Upper lobe of left lung (tissue), 6 donors: Measurements from ENCODE around the gene THSD7A. TPM values are rescaled to one million over a fixed set of nuclear protein-coding genes. Genes with fewer than 3 reads are reported as not detected.

Experiments used
- ATAC-seq, 2 donors: fragments of 200-7000 bp; cut with Tn5 transposase; one replicate each; pipeline ENCODE4 v1.9.1; 2022; ENCODE audit warnings: mild to moderate bottlenecking in 2 of 2, moderate library complexity in 2 of 2; ENCODE audit not compliant: low FRiP score in 2 of 2
- DNase-seq, 2 donors: peaks; one replicate each; pipeline ENCODE4 v3.0.0-alpha.2; 2019 to 2020
- H3K27ac ChIP-seq, 4 donors: fragments of 200-600 bp; sonication (generic); one replicate each; pipeline ENCODE4 v1.5.1; 2016 to 2019
- H3K27me3 ChIP-seq, 4 donors: fragments of 200-600 bp; sonication (generic); one replicate each; pipeline ENCODE4 v1.5.1; 2017 to 2019
- H3K36me3 ChIP-seq, 4 donors: fragments of 200-600 bp; sonication (generic); one replicate each; pipeline ENCODE4 v1.5.1; 2016 to 2019
- H3K4me1 ChIP-seq, 4 donors: fragments of 200-600 bp; sonication (generic); one replicate each; pipeline ENCODE4 v1.5.1; 2018 to 2019
- H3K4me3 ChIP-seq, 4 donors: fragments of 200-600 bp; sonication (generic); one replicate each; pipeline ENCODE4 v1.5.1; 2017 to 2019; ENCODE audit warnings: mild to moderate bottlenecking in 2 of 4, moderate library complexity in 1 of 4
- H3K9me3 ChIP-seq, 4 donors: fragments of 200-600 bp; sonication (generic); one replicate each; pipeline ENCODE4 v1.5.1; 2018 to 2019
- EP300 ChIP-seq, 4 donors: sonication (generic); formaldehyde crosslinking; IDR thresholded peaks; one replicate each; pipeline ENCODE4 v1.5.1; 2017; ENCODE audit warnings: antibody characterized with exemption in 4 of 4, control low read depth in 2 of 4
- POLR2A ChIP-seq, 4 donors: fragments of 450-650 bp; IDR thresholded peaks; one replicate each; pipeline ENCODE4 v1.5.1; 2016 to 2017; ENCODE audit warnings: antibody characterized with exemption in 4 of 4, mild to moderate bottlenecking in 2 of 4
- POLR2AphosphoS5 ChIP-seq, 2 donors: sonication (generic); formaldehyde crosslinking; IDR thresholded peaks; one replicate each; pipeline ENCODE4 v1.5.1; 2017; ENCODE audit warnings: antibody characterized with exemption in 2 of 2
- WGBS, 2 donors: methylation state at CpG; one replicate each; pipeline ENCODE4 v1.1.5; 2017 to 2018; 5-methylcytosine and 5-hydroxymethylcytosine counted together
- total RNA-seq, 6 donors: library from RNA; depleted of rRNA in 4 of 6; stranded (reverse); fragments of >200 nt in 4 of 6; gene quantifications; one replicate each; pipeline versions ENCODE4 v1.1.0 to v1.2.1, GENCODE V29; 2016 to 2021
- TF ChIP-seq, protein P1 (sequence below), 6 experiments: fragments of 450-650 bp in 4 of 6; fragments of 200-600 bp in 2 of 6; sonication (generic) in 2 of 6; IDR thresholded peaks; one replicate each; pipeline ENCODE4 v1.5.1; 2016 to 2019; ENCODE audit warnings: antibody characterized with exemption in 6 of 6
- donor health status: DM: no; HTN: no; CAD: no; lungs with moderate emphysema.
- donor health status: DM: no; HTN: yes; CAD: no; lungs with severe emphysema.

The THSD7A gene
- total RNA-seq, 6 donors from 2014 or later: 5.1 to 15.7 (median 7.0) TPM

DNA sequence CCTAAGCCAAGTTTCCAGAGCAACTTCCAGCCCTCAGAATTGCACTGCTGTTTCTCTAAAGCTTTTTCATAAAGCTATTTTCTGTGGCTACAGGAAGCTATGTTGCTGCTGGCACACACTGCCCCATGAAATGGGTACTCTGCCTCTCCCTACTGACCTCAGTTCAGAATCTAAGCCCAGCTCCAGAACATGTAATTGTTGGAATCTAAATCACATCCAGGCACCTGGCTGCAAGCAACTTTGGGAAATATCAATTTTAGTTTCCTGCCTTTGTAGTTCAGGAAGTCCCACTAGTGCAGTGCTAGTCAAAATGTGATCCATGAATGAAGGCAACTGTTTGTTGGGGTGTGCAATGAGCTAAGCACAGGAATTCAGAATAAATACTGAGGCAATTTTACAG, 226.2 kb downstream of the THSD7A start:
- no peak for DNase-seq
- no peak for ATAC-seq
- Histone ChIP-seq H3K4me1 (peaks cover 0 to 14% (median 6%) of the 10 kb centered on the region in 4 donors), H3K36me3 (no peaks in the 10 kb centered on the region), H3K4me3 (no peak overlapping the region), H3K27me3 (no peaks in the 10 kb centered on the region), H3K27ac (peak overlapping the region in 1 of 4 donors; percentile 42), H3K9me3 (no peaks in the 10 kb centered on the region)
- TF ChIP-seq, protein P1, sequence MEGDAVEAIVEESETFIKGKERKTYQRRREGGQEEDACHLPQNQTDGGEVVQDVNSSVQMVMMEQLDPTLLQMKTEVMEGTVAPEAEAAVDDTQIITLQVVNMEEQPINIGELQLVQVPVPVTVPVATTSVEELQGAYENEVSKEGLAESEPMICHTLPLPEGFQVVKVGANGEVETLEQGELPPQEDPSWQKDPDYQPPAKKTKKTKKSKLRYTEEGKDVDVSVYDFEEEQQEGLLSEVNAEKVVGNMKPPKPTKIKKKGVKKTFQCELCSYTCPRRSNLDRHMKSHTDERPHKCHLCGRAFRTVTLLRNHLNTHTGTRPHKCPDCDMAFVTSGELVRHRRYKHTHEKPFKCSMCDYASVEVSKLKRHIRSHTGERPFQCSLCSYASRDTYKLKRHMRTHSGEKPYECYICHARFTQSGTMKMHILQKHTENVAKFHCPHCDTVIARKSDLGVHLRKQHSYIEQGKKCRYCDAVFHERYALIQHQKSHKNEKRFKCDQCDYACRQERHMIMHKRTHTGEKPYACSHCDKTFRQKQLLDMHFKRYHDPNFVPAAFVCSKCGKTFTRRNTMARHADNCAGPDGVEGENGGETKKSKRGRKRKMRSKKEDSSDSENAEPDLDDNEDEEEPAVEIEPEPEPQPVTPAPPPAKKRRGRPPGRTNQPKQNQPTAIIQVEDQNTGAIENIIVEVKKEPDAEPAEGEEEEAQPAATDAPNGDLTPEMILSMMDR (IDR thresholded peaks at IDR 0.05): no peak
- no peak for TF ChIP-seq EP300 (IDR thresholded peaks at IDR 0.05)
- TF ChIP-seq POLR2AphosphoS5 (IDR thresholded peaks at IDR 0.05): no peak
- TF ChIP-seq POLR2A (IDR thresholded peaks at IDR 0.05): no peak

DNA sequence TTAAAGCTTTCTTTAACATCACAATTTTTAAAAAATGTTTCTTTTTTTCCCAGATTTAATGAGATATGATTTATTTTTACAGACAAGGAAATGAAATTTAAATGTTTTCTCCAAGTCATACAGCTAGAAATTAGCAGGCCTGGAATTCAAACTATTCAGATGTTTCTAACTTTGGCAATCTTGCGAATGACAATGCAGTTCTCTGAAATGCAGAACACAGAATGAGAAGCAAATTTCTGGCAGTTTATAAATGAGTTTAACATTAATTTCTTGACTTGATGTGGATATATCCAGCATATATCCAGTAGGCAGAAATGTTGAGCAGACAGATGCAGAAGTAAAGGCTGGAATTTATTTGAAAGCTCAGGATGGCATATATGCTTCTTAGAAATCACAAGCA, 227.5 kb downstream of the THSD7A start:
- Histone ChIP-seq H3K27me3 (no peaks in the 10 kb centered on the region), H3K4me1 (peaks cover 0 to 14% (median 6%) of the 10 kb centered on the region in 4 donors), H3K4me3 (no peak overlapping the region), H3K9me3 (no peaks in the 10 kb centered on the region), H3K36me3 (no peaks in the 10 kb centered on the region), H3K27ac (peak overlapping the region in 1 of 4 donors; percentile 10)
- ATAC-seq: no peak
- 66 to 84% methylated on average over 1 of the region's 1 CpG for WGBS, 2 donors
- no peak for DNase-seq
- TF ChIP-seq POLR2A (IDR thresholded peaks at IDR 0.05): no peak
- TF ChIP-seq POLR2AphosphoS5 (IDR thresholded peaks at IDR 0.05): no peak
- TF ChIP-seq, protein P1 (IDR thresholded peaks at IDR 0.05): no peak
- TF ChIP-seq EP300 (IDR thresholded peaks at IDR 0.05): no peak

DNA sequence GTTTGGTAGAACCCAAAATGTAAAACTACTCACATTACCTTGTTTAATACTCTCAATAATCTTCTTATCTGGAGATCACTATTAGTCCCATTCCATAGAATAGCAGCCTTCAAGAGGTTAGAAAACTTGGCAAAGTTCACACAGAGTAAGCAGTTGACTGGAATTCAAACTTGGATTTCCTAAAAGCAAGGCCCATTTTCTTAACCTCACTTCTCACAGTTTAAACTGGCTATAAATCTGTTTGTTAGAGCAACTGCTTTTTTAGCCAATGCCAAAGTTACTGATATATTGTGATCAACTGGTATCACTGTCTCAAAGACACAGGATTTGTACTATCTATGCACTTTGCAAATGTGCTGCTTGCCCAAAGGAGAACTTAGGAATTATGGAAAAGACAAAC, 230.2 kb downstream of the THSD7A start:
- Histone ChIP-seq H3K4me3 (no peak overlapping the region), H3K9me3 (no peaks in the 10 kb centered on the region), H3K27ac (no peak overlapping the region), H3K4me1 (peaks cover 0 to 14% (median 6%) of the 10 kb centered on the region in 4 donors), H3K36me3 (no peaks in the 10 kb centered on the region), H3K27me3 (no peaks in the 10 kb centered on the region)
- DNase-seq: no peak
- TF ChIP-seq POLR2A (IDR thresholded peaks at IDR 0.05): no peak
- TF ChIP-seq POLR2AphosphoS5 (IDR thresholded peaks at IDR 0.05): no peak
- TF ChIP-seq EP300 (IDR thresholded peaks at IDR 0.05): no peak
- TF ChIP-seq, protein P1 (IDR thresholded peaks at IDR 0.05): no peak
- no peak for ATAC-seq

DNA sequence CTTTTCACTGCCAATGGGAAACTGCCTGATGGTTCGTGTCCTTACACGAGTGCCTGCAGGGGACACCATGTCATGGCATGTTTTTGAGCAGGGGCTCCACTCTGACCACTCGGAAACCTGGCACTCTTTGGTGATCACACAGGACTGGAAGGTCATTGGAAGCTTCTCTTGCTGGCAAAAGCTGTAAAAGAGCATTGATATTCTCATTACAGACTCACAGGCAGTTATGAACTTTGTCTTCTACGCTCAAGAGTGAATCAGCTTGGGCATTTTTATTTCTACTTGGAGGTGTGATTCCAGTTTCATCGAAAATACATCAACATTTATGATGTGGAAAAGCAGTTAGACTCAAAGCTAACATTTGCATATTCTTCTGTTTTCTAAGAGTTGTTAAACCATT, 238.7 kb downstream of the THSD7A start:
- H3K27me3 ChIP-seq: no peaks in the 10 kb centered on the region
- H3K4me1 ChIP-seq: no peaks in the 10 kb centered on the region
- ATAC-seq: no peak
- no peaks in the 10 kb centered on the region for H3K36me3 ChIP-seq
- DNase-seq: no peak
- WGBS, 2 donors: 86 to 88% methylated on average over 5 of the region's 5 CpGs
- no peaks in the 10 kb centered on the region for H3K9me3 ChIP-seq
- H3K27ac ChIP-seq: no peak overlapping the region
- TF ChIP-seq, protein P1 (IDR thresholded peaks at IDR 0.05): no peak
- TF ChIP-seq POLR2A (IDR thresholded peaks at IDR 0.05) (no peak), EP300 (IDR thresholded peaks at IDR 0.05) (no peak), POLR2AphosphoS5 (IDR thresholded peaks at IDR 0.05) (no peak)
- no peak overlapping the region for H3K4me3 ChIP-seq

DNA sequence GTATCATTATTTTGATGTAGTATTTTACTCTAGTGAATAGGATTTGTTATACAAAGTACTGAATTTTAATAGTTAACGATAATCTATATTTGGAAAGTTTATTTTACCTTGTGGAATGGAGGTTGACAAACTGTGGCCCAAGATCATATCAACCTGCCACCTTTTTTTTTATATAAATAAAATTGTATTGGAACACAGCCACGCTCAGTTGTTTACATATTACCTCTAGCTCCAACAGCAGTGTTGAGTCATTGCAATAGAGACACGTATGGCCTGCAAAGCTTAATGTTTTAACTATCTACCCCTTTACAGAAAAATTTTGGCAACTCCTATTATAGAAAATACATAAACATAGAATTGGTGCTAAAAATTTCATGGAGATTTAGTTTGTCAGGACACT, 239.3 kb downstream of the THSD7A start:
- no peaks in the 10 kb centered on the region for H3K9me3 ChIP-seq
- DNase-seq (no peak), ATAC-seq (no peak)
- no peaks in the 10 kb centered on the region for H3K36me3 ChIP-seq
- H3K4me3 ChIP-seq: no peak overlapping the region
- H3K4me1 ChIP-seq: no peaks in the 10 kb centered on the region
- no peaks in the 10 kb centered on the region for H3K27me3 ChIP-seq
- no peak overlapping the region for H3K27ac ChIP-seq
- 58 to 61% methylated on average over 3 of the region's 3 CpGs for WGBS, 2 donors
- TF ChIP-seq EP300 (IDR thresholded peaks at IDR 0.05) (no peak), POLR2A (IDR thresholded peaks at IDR 0.05) (no peak), POLR2AphosphoS5 (IDR thresholded peaks at IDR 0.05) (no peak)
- TF ChIP-seq, protein P1 (IDR thresholded peaks at IDR 0.05): no peak
